Natural killer cell (primary cell): Measurements from ENCODE around the gene C13orf46. TPM values are rescaled to one million over a fixed set of nuclear protein-coding genes. Genes with fewer than 3 reads are reported as not detected.

Experiments used
- ATAC-seq, 3 donors: fragments of 150-1000 bp in 2 of 3; fragments of 200-7000 bp in 1 of 3; cut with Tn5 transposase; 1 replicate in 1 of 3; 2 replicates in 2 of 3; pipeline ENCODE4 v1.10.0; 2021; ENCODE audit warnings: mild to moderate bottlenecking in 2 of 3, moderate library complexity in 2 of 3
- DNase-seq, 2 donors: peaks; one replicate each; pipeline versions ENCODE4 v3.0.0 to v3.0.0-alpha.2; 2013 to 2021; ENCODE audit warnings: mixed read lengths in 1 of 2
- H3K27ac ChIP-seq: one replicate; pipeline ENCODE4 v1.5.1; 2013; ENCODE audit warnings: mild to moderate bottlenecking, low read length
- H3K27me3 ChIP-seq: one replicate; pipeline ENCODE4 v1.6.1; 2013; ENCODE audit warnings: low read length; ENCODE audit not compliant: control insufficient read depth, insufficient read depth
- H3K36me3 ChIP-seq: one replicate; pipeline ENCODE4 v1.6.1; 2013; ENCODE audit warnings: low read length; ENCODE audit not compliant: control insufficient read depth, insufficient read depth
- H3K4me1 ChIP-seq: one replicate; pipeline ENCODE4 v1.6.1; 2013; ENCODE audit warnings: low read length; ENCODE audit not compliant: control insufficient read depth, insufficient read depth
- H3K4me3 ChIP-seq: one replicate; pipeline ENCODE4 v1.5.1; 2013; ENCODE audit warnings: low read length
- H3K9me3 ChIP-seq: one replicate; pipeline ENCODE4 v1.6.1; 2013; ENCODE audit warnings: low read length; ENCODE audit not compliant: control insufficient read depth, insufficient read depth
- H3K27ac Mint-ChIP-seq, 2 donors: one replicate each; pipeline ENCODE4 v1.8.0; 2022; ENCODE audit warnings: mild to moderate bottlenecking in 2 of 2, mixed read lengths in 2 of 2, moderate library complexity in 1 of 2
- H3K27me3 Mint-ChIP-seq, 2 donors: one replicate each; pipeline ENCODE4 v1.8.0; 2022; ENCODE audit warnings: low read depth in 2 of 2, mixed read lengths in 2 of 2
- H3K36me3 Mint-ChIP-seq: one replicate; pipeline ENCODE4 v1.8.0; 2022; ENCODE audit warnings: mixed read lengths
- H3K4me1 Mint-ChIP-seq, 2 donors: one replicate each; pipeline ENCODE4 v1.8.0; 2022; ENCODE audit warnings: mixed read lengths in 2 of 2
- H3K4me3 Mint-ChIP-seq: one replicate; pipeline ENCODE4 v1.8.0; 2022; ENCODE audit warnings: mild to moderate bottlenecking, moderate library complexity, mixed read lengths
- H3K9me3 Mint-ChIP-seq, 2 donors: one replicate each; pipeline ENCODE4 v1.8.0; 2022; ENCODE audit warnings: mixed read lengths in 2 of 2
- CTCF ChIP-seq: fragments of 200-600 bp; IDR thresholded peaks from one replicate; pipeline ENCODE4 v1.8.0; 2022; ENCODE audit warnings: antibody characterized with exemption
- WGBS: methylation state at CpG from one replicate; pipeline ENCODE4 v1.1.7; 2013; ENCODE audit warnings: missing lambda C conversion rate; ENCODE audit not compliant: insufficient coverage; 5-methylcytosine and 5-hydroxymethylcytosine counted together
- intact Hi-C: fragments of 100-400 bp; cut with micrococcal nuclease; formaldehyde crosslinking; loops from one replicate; pipeline ENCODE4 v1.14.2; 2022
- total RNA-seq, 4 donors: library from RNA; stranded (reverse); fragments of 120-200 nt in 1 of 4; gene quantifications; one replicate each; pipeline versions ENCODE4 v1.2.3 to v1.2.4, GENCODE V29; 2013 to 2022

The C13orf46 gene
- total RNA-seq, 3 donors from 2014 or later (not counting 1 experiment from before 2014, with no cell fraction given) = 21.1 to 23.9 (median 23.5) TPM

GRCh38 chr13:113954046-113954835, 19.6 kb downstream of the C13orf46 start:
- peaks cover 8% of the 10 kb centered on the region for H3K36me3 Mint-ChIP-seq
- H3K4me1 ChIP-seq = peaks cover 11% of the 10 kb centered on the region
- no peak for DNase-seq
- peaks cover 17% of the 10 kb centered on the region for H3K36me3 ChIP-seq
- no peak for ATAC-seq
- no peak overlapping the region for H3K4me3 Mint-ChIP-seq
- intact Hi-C loops = no loop called here
- H3K9me3 Mint-ChIP-seq = no peaks in the 10 kb centered on the region
- no peaks in the 10 kb centered on the region for H3K27me3 ChIP-seq
- no peak overlapping the region for H3K27ac Mint-ChIP-seq
- no peaks in the 10 kb centered on the region for H3K27me3 Mint-ChIP-seq
- no peak overlapping the region for H3K27ac ChIP-seq
- H3K4me3 ChIP-seq = no peak overlapping the region
- WGBS = 87% methylated on average over 20 of the region's 20 CpGs
- H3K9me3 ChIP-seq = no peaks in the 10 kb centered on the region
- TF ChIP-seq CTCF = no peak
- peaks cover 1 to 51% of the 10 kb centered on the region in 2 donors for H3K4me1 Mint-ChIP-seq

- Mint-ChIP-seq H3K4me3 (no peak overlapping the region), H3K4me1 (peaks cover 8 to 47% of the 10 kb centered on the region in 2 donors), H3K27ac (no peak overlapping the region), H3K36me3 (peaks cover 8% of the 10 kb centered on the region), H3K9me3 (no peaks in the 10 kb centered on the region), H3K27me3 (no peaks in the 10 kb centered on the region)
- H3K4me1 ChIP-seq = peaks cover 11% of the 10 kb centered on the region
- H3K36me3 ChIP-seq = peaks cover 17% of the 10 kb centered on the region
- no peaks in the 10 kb centered on the region for H3K9me3 ChIP-seq
- no peak overlapping the region for H3K4me3 ChIP-seq
- H3K27ac ChIP-seq = no peak overlapping the region
- no peak for ATAC-seq
- TF ChIP-seq CTCF = no peak
- no peak for DNase-seq
- intact Hi-C loops = no loop called here
- WGBS = 97% methylated on average over 16 of the region's 16 CpGs
- no peaks in the 10 kb centered on the region for H3K27me3 ChIP-seq
Measured at GRCh38 chr13:113953561-113953960, 20.3 kb downstream of the C13orf46 start.

- ATAC-seq = no peak
- intact Hi-C loops = no loop called here
- H3K4me1 ChIP-seq = peaks cover 14% of the 10 kb centered on the region
- Mint-ChIP-seq H3K27ac (no peak overlapping the region), H3K9me3 (no peaks in the 10 kb centered on the region), H3K36me3 (peaks cover 8% of the 10 kb centered on the region), H3K4me1 (peaks cover 10 to 50% of the 10 kb centered on the region in 2 donors), H3K27me3 (no peaks in the 10 kb centered on the region), H3K4me3 (no peak overlapping the region)
- no peaks in the 10 kb centered on the region for H3K9me3 ChIP-seq
- H3K36me3 ChIP-seq = peaks cover 17% of the 10 kb centered on the region
- TF ChIP-seq CTCF = no peak
- H3K27me3 ChIP-seq = no peaks in the 10 kb centered on the region
- no peak for DNase-seq
- H3K27ac ChIP-seq = no peak overlapping the region
- no peak overlapping the region for H3K4me3 ChIP-seq
- 90% methylated on average over 18 of the region's 18 CpGs for WGBS
Measured at GRCh38 chr13:113952983-113953520, 20.8 kb downstream of the C13orf46 start.
